GM20000 (cell line): Measurements from ENCODE around the gene PPM1M.

ENCODE experiments used
- DNase-seq: peaks from one replicate; pipeline ENCODE4 v3.0.0; 2012; ENCODE audit warnings: low spot score
- TF ChIP-seq, protein P1 (sequence below): IDR thresholded peaks from 2 replicates; pipeline ENCODE4 v1.5.1; 2012; ENCODE audit warnings: mild to moderate bottlenecking, control low read depth; ENCODE audit errors: extremely low read depth, missing control alignments

Gene PPM1M

DNA sequence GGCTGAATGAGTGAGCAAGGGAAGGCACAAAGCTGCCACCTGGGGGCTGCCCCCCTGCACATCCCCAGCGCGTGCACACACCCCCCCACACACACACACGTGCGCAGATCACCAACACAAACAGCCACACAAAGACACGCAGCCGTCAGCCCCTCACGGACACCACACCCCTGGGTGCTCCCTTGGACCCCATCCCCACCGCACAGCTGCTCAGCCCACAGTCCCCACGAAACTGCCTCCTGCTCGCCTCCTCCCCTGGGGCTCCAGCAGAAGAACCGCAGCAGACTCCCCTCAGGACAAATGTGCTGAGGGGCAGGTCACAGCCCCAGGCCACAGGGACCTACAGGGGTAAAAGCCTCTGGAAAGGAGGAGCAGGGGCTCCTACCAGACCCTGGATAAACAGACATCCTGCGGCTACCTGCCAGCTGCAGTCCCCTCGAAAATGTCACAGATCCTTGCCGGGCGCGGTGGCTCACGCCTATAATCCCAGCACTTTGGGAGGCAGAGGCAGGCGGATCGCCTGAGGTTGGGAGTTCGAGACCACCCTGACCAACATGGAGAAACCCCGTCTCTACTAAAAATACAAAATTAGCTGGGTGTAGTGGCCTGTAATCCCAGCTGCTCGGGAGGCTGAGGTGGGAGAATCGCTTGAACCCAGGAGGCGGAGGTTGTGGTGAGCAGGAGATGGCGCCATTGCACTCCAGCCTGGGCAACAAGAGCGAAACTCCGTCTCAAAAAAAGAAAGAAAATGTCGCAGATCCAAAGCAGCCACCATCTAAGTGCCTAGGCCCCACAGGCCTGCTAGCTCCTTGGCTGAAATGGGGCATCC, 13.1 kb upstream of the PPM1M start:
- TF ChIP-seq, protein P1, sequence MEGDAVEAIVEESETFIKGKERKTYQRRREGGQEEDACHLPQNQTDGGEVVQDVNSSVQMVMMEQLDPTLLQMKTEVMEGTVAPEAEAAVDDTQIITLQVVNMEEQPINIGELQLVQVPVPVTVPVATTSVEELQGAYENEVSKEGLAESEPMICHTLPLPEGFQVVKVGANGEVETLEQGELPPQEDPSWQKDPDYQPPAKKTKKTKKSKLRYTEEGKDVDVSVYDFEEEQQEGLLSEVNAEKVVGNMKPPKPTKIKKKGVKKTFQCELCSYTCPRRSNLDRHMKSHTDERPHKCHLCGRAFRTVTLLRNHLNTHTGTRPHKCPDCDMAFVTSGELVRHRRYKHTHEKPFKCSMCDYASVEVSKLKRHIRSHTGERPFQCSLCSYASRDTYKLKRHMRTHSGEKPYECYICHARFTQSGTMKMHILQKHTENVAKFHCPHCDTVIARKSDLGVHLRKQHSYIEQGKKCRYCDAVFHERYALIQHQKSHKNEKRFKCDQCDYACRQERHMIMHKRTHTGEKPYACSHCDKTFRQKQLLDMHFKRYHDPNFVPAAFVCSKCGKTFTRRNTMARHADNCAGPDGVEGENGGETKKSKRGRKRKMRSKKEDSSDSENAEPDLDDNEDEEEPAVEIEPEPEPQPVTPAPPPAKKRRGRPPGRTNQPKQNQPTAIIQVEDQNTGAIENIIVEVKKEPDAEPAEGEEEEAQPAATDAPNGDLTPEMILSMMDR, result no peak
- no peak for DNase-seq

DNA sequence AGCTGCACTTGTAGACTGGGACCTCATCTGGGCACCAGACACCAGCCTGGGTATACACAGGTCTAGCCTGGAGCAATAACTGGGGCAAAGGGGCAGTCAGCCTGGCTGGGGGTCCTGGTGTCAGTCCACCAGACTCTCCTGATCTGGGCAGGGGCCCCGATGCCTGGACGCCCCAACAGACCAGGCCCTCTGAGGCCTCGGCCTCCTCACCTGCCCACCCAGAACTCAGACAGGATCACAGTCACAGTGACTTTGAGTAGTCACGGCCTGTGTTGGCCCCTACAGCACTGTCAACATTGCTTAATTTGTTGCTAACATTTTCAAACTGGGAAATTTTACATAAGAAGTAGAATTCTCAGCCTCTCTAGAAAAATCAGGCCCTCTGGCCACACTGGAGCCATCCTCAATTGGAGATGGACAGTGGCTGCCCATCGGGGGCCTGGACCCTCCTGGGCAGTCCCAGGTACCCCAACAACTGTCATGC, 12.4 kb upstream of the PPM1M start:
- DNase-seq, result no peak
- TF ChIP-seq, protein P1, result no peak

DNA sequence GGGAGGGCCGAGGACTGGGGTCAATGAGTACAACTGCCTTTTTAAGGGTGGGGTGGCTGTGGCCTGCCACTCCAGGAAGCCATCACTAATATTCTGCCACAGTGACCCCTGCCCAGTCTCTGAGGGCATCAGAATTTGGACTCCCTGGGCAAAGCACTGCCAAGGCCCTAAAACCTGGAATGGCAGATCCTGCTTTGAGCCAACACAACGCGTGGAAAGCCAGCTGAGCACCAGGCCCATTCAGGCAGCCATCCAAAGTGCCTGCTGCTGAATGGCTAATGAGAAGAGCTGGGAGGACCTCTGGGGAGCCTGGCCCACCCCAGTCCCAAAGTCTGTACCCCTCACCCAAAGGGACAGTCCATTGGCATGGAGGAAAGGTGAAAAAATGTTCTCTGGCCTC, 11.6 kb upstream of the PPM1M start:
- TF ChIP-seq, protein P1, result no peak
- no peak for DNase-seq

DNA sequence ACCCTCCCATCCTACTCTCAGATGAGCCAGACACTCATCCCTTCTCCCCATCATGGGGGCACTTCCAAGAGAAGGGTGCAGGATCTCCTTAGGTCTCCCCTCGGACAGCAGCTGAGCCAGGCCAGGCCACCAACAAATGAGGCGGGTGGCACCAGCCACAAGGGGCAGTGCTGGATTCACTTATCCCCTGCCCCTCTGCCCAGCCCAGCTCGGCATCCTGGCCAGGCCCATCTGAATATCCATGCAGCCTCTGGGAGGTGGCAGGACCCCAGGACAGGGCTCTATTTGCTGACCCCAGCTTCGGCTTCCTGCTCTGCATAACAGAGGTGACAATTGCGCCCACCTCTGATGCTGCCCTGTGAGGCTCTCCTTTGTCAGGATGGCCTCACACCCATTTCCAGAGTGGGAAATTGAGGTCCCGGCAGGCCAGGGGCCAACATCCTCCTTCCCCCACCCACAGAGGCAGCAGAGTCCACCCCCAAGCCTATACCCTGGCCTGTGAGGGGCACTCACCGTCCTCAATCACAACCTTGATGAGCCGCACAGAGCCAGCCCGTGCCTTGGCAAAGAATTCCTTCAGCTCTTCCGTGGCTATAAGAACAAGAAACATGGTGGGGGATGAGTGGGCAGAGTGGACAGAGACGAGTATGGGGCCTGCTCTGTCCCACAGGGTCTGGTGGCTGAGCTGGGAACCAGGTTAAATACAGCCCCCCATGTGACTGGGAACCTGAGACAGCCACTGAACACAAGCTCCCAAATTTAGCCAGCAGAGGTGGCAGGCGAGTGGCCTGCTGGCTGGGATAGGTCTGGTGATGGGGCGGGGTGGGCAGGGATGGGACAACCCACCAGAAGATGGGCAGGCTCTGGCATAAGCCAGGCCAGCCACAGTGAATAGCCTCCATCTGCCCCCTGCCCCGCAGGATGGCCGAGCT, 10.8 kb upstream of the PPM1M start:
- TF ChIP-seq, protein P1, result no peak
- DNase-seq, result no peak

DNA sequence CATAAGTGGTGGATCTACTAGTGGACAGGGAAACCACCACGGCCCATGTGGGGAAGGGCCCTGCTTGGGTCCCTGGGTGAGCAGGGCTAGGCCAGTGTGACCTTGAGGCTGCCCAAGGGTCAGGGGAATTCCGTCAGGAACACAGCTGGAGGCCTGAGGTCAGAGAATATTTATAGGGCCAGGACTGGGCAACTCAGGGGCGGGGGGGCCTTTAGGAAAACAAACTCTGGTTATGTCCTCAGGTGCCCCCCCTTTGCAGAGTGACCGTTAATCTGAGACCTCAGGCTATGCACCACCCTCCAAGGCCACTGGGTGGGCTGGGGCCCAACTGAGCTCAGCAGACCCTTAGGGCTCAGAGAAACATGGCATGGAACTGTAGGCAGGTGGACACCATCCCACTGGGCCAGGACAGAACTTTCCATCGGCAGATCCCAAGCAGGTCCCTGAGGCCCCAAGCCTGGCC, 9.1 kb upstream of the PPM1M start:
- TF ChIP-seq, protein P1, result no peak
- no peak for DNase-seq

DNA sequence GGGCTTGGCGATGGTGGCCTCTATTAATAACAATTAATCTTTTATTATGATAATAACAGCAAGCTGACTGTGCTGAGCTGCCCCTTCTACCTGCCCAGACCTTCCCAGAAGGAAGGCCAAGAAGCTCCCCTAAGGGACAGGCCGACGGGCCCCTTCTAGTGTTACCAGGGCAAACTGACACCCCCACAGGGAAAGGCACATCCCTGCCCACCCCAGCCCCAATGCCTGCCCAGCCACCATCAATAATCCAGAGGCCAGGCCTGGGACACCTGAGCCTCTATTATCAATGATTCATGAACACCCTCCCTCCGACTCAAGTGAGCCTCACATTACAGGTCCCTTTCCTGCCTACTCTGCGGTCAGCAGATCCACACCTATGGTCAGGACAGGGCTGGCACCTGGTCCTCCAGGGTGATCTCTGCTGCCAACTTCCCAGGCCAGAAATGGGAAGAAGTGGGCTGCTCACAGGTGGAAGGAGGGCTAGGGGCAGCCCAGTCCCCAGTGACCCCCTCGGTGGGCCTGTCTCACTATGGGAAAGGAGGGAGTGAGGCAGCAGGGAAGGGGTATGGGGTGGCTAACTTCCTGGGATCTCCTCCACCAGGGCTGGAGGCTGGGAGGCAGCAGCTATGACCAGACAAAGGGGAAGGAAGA, 8.4 kb upstream of the PPM1M start:
- TF ChIP-seq, protein P1, result no peak
- DNase-seq, result no peak
